Mammary epithelial cell (primary cell): Measurements from ENCODE around the gene KCNMA1.

Experiments
- CTCF ChIP-seq, 2 donors: IDR thresholded peaks in 1 of 2; conservative IDR thresholded peaks in 1 of 2; 2 replicates each; pipeline ENCODE4 v1.5.1; 2011 to 2012; ENCODE audit warnings: inconsistent platforms in 2 of 2, low read length in 2 of 2, mild to moderate bottlenecking in 2 of 2, control low read depth in 1 of 2, low read depth in 1 of 2; ENCODE audit not compliant: insufficient read depth in 1 of 2; ENCODE audit errors: extremely low read depth in 1 of 2
- EZH2 ChIP-seq: IDR thresholded peaks from 2 replicates; pipeline ENCODE4 v1.6.1; 2012; ENCODE audit warnings: low read length, inconsistent platforms, borderline replicate concordance

DNA sequence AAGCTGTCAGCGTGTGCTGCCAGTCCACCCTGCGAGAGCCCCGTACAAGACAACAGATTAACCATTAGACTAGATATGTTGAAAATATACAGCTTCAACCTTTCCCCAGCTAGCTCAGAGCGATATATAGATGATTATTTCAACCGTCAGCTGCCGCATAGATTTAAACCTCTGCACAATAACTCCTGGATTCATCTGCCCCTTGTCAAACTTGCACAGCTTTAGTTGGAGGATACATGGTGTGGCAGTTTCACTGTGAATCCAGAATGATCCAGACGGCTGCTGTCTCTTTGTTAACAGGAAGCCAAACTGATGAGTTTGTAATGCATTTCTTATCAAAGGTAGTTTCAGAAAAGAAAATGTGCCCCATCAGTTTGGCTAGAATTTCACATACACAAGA lies 659.7 kb downstream of the KCNMA1 start:
- TF ChIP-seq CTCF (conservative IDR thresholded peaks at IDR 0.05 in 1 of 2, IDR thresholded peaks at IDR 0.05 in 1 of 2; ENCODE audit: extremely low read depth in 1 of 2, insufficient read depth in 1 of 2, low read depth in 1 of 2, low read length in 2 of 2) (no peak), EZH2 (no peak)
